ENCODE data around the gene CCDC9B.

CCDC9B gene

DNA sequence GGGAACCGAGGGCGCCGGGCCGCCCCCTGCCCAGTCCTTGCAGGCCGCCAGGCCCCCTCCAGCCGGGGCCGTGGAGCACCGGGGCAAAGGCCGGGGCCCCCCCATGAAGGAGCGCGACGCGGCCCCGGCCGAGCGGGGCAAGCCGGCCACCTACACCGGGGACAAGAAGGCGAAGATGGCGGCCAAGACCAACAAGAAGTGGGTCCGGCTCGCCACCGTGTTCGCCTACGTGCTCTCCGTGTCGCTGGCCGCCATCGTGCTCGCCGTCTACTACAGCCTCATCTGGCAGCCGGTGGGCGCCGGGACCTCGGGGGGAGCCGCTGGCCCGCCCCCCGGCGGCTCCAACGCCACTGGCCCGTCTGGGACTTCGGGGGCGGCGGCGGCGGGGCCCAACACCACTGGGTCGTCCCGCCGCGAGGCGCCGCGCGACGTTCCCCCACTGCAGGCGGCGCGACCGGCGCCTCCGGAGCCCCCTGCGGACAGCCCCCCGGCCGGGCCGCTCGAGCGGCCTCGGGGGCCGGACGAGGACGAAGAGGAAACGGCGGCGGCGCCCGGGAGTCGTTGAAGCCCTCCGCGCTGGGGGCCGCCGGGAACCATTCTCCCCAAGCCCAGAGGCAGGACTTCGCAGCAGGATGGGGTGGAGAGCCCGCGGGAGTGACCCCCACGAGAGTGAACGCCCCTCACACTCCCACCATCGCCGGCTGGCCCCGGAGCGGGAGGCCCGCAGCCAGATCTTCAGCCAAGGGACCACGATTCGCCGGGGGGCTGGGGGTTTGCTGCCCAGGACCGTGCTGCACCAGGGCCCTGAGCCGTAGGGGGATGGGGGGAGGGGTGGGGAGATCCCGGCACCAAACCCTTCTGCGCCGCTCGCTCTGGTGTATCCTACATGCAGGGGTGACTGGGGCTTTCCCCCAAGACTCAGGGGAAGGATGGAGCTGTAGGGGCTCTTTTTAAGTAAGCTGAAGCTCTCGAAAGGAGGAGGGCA lies 16.5 kb downstream of the CCDC9B start:
- ChIA-PET POLR2A (interaction anchor here (1.4 to 5.3 kb wide), 2 partner anchors 12 to 58 kb away, joined by 5 to 29 read pairs; partner anchors contain the start of gene KNSTRN), CTCF (interaction anchor here (1.9 to 5.1 kb wide), 2 partner anchors 13 kb away, joined by 24 to 37 read pairs; no protein-coding TSS in a partner anchor)
- no peak for TF ChIP-seq CTBP1 (IDR thresholded peaks at IDR 0.05; ENCODE audit: borderline replicate concordance)
- TF ChIP-seq, protein P1, sequence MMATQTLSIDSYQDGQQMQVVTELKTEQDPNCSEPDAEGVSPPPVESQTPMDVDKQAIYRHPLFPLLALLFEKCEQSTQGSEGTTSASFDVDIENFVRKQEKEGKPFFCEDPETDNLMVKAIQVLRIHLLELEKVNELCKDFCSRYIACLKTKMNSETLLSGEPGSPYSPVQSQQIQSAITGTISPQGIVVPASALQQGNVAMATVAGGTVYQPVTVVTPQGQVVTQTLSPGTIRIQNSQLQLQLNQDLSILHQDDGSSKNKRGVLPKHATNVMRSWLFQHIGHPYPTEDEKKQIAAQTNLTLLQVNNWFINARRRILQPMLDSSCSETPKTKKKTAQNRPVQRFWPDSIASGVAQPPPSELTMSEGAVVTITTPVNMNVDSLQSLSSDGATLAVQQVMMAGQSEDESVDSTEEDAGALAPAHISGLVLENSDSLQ (IDR thresholded peaks at IDR 0.05) = no peak
- no peak for TF ChIP-seq ARNT (IDR thresholded peaks at IDR 0.05)
- TF ChIP-seq ZNF384 (IDR thresholded peaks at IDR 0.05) = no peak
- no peak for TF ChIP-seq LEF1 (IDR thresholded peaks at IDR 0.05; ENCODE audit: borderline replicate concordance)
- no peak for TF ChIP-seq SUZ12 (IDR thresholded peaks at IDR 0.05)
- TF ChIP-seq TARDBP (IDR thresholded peaks at IDR 0.05) = no peak
- TF ChIP-seq FOXK2 (IDR thresholded peaks at IDR 0.05) = no peak
- TF ChIP-seq FOXA1 (IDR thresholded peaks at IDR 0.05) = no peak
- TF ChIP-seq L3MBTL2 (conservative IDR thresholded peaks at IDR 0.05) = no peak
- TF ChIP-seq FOXM1 (IDR thresholded peaks at IDR 0.05; ENCODE audit: borderline replicate concordance) = no peak
- no peak for TF ChIP-seq BHLHE40 (IDR thresholded peaks at IDR 0.05; ENCODE audit: borderline replicate concordance)
- no peak for TF ChIP-seq HDGF (IDR thresholded peaks at IDR 0.05; ENCODE audit: borderline replicate concordance)
- DNase-seq (ENCODE audit: extremely low spot score) = no peak

DNA sequence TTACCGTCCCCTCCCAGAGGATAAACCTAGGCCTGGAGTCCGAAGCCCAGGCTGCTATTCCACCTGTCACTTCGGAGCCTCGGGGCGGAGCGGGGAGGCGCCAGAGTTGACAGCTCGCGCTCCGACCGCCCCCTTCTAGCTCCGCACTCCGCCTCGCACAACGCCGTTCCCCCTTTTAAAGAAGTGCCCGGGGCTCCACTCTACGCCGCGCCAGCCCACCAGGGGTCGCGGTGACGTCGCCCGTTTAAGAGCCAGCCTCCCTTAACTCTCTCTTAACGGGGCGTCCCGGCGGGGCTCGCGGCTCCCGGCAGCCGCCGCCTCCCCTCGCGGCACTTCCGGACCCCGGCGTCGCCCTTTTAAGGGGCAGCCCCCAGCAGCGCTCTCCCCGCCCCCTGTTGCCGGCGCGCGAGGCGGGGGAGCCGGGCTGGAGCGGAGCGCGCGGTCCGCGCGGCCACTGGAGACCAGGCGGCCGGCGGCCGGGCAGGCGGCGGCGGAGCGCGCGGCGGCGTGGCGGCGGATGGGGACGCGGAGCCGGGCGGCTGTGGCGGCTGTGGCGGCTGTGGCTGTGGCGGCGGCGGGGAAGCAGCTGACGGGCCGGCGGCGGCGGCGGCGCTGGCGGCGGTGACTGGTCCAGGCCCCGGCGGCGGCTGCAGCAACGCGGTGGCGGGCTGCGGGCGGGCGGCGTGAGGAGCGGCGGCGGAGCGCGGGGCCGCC lies 17.3 kb downstream of the CCDC9B start, which contains the start of gene INAFM2:
Gene INAFM2 (plus strand): TSS at position 454 of the 714 bp plus-strand sequence. CDS start 364 bp downstream, outside the sequence.
- CTCF ChIA-PET = interaction anchor here (0.6 to 1.9 kb wide), 11 partner anchors 8 to 277 kb away, joined by 3 to 24 read pairs (median 3); partner anchors contain the start of genes CCDC9B and PLCB2
- POLR2A ChIA-PET = interaction anchor here (0.8 to 1.1 kb wide), 3 partner anchors 15 to 83 kb away, joined by 3 to 6 read pairs (median 3); partner anchors contain the start of gene CCDC9B
- TF ChIP-seq, protein P1 (IDR thresholded peaks at IDR 0.05) = peak; percentile 56; the same call in 1 of the 2 replicates
- TF ChIP-seq FOXA1 (IDR thresholded peaks at IDR 0.05) (no peak), FOXM1 (IDR thresholded peaks at IDR 0.05; ENCODE audit: borderline replicate concordance) (peak; percentile 95), L3MBTL2 (conservative IDR thresholded peaks at IDR 0.05) (peak; percentile 79), NFRKB (IDR thresholded peaks at IDR 0.05) (no peak), ARNT (IDR thresholded peaks at IDR 0.05) (no peak), ZNF384 (IDR thresholded peaks at IDR 0.05) (no peak), SP1 (IDR thresholded peaks at IDR 0.05) (no peak), ELF4 (IDR thresholded peaks at IDR 0.05) (no peak), BHLHE40 (IDR thresholded peaks at IDR 0.05; ENCODE audit: borderline replicate concordance) (no peak), LEF1 (IDR thresholded peaks at IDR 0.05; ENCODE audit: borderline replicate concordance) (no peak), FOXK2 (IDR thresholded peaks at IDR 0.05) (no peak), CTBP1 (IDR thresholded peaks at IDR 0.05; ENCODE audit: borderline replicate concordance) (no peak), SUZ12 (IDR thresholded peaks at IDR 0.05) (no peak), TARDBP (IDR thresholded peaks at IDR 0.05) (no peak), HDGF (IDR thresholded peaks at IDR 0.05; ENCODE audit: borderline replicate concordance) (no peak)
- DNase-seq (ENCODE audit: extremely low spot score) = peak; percentile 78

DNA sequence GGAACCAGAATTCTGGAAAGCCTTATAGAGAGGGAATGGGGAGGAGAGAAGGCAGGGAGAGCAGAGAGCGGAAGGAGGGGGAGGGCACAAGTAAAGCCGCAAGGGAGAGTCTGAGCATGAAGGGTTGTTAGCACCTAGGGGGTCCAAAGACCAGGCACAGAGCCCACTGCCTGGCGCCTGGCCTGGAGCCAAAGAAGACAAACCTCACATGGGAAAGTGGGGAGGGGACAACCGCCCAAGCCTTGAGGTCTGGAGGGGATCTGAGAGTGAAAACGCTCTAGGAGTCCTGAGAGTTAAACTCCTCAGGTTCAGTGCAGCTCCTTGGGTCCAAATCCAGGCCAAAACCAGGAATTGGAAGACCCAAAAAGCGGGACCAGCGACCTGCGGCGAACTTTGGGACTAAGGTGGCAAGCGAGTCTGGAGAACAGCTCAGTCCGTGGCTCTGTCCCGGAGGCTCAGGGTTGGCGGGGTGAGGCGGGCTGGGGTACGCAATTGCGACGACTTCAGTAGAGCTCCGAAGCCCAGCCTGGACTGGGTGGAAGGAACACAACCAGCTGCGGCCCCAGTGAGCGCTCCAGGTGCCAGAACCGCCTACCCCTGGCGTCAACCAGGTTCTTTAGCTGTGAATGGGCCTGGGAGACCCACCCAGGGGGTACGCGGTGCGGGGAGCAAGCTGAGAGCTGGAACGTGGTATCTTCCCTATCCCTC lies 18.1 kb downstream of the CCDC9B start:
- DNase-seq (ENCODE audit: extremely low spot score) = no peak
- ChIA-PET POLR2A (interaction anchor here (0.8 to 1.1 kb wide), 3 partner anchors 16 to 84 kb away, joined by 3 to 6 read pairs (median 3); partner anchors contain the start of gene CCDC9B), CTCF (interaction anchor here (0.5 to 1.9 kb wide), 13 partner anchors 9 to 278 kb away, joined by 3 to 24 read pairs (median 3); partner anchors contain the start of genes CCDC9B and PLCB2)
- no peak for TF ChIP-seq BHLHE40 (IDR thresholded peaks at IDR 0.05; ENCODE audit: borderline replicate concordance)
- no peak for TF ChIP-seq CTBP1 (IDR thresholded peaks at IDR 0.05; ENCODE audit: borderline replicate concordance)
- no peak for TF ChIP-seq L3MBTL2 (conservative IDR thresholded peaks at IDR 0.05)
- TF ChIP-seq HDGF (IDR thresholded peaks at IDR 0.05; ENCODE audit: borderline replicate concordance) = no peak
- TF ChIP-seq FOXK2 (IDR thresholded peaks at IDR 0.05) = no peak
- no peak for TF ChIP-seq FOXA1 (IDR thresholded peaks at IDR 0.05)
- TF ChIP-seq, protein P1 (IDR thresholded peaks at IDR 0.05) = no peak

DNA sequence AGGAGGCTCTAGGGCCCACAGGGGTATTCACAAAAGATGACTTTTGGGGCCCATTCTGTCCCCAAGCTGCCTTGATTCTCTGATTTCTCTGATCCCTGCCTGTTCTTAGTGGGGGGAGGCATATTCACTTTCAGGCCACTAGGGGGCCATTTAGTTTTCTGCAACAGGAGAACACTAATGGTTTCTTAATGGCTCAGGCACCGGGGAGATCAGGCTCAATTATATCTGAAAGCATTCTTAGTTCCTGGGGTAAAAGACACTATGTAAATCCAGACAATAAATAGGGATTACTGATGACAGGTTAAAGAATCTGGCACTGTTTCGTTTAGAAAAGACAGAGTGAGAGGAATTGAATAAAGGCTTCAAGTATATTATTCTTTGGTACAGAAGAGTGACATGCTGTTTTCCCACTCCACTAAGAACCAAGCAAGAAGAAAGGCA lies 19.8 kb downstream of the CCDC9B start:
- DNase-seq (ENCODE audit: extremely low spot score) = peak; percentile 53
- TF ChIP-seq SP1 (IDR thresholded peaks at IDR 0.05) = no peak
- TF ChIP-seq, protein P1 (IDR thresholded peaks at IDR 0.05) = peak; percentile 41
- ChIA-PET CTCF (interaction anchor here (0.6 to 1.9 kb wide), 5 partner anchors 10 to 723 kb away, joined by 3 to 5 read pairs (median 3); no protein-coding TSS in a partner anchor), POLR2A (no interaction called here)

Measured in HEK293T (cell line).